ENCODE data around the gene LYL1.

GRCh38 chr19:13078381-13078780 lies 24.3 kb downstream of the LYL1 start:
- no peak for TF ChIP-seq EZH2 (IDR thresholded peaks at IDR 0.05; ENCODE audit: insufficient read depth, poor library complexity, severe bottlenecking)
- TF ChIP-seq EZH2phosphoT487 (IDR thresholded peaks at IDR 0.05; ENCODE audit: insufficient read depth, low read depth) = no peak

All from GM23248 (cell line).